HG03469 (cell line): ENCODE data around the gene ASIC3.
"Not testable (repeated sequence)": the region's sequence is repeated elsewhere in the genome, so short reads cannot be mapped to it uniquely, and the experiment has no call there.

Source experiments
- ATAC-seq: cut with Tn5 transposase; IDR thresholded peaks from one replicate; pipeline ENCODE4 v1.9.1; 2021; ENCODE audit warnings: mild to moderate bottlenecking, moderate library complexity, moderate number of reproducible peaks; ENCODE audit not compliant: unreplicated experiment

The ASIC3 gene

DNA sequence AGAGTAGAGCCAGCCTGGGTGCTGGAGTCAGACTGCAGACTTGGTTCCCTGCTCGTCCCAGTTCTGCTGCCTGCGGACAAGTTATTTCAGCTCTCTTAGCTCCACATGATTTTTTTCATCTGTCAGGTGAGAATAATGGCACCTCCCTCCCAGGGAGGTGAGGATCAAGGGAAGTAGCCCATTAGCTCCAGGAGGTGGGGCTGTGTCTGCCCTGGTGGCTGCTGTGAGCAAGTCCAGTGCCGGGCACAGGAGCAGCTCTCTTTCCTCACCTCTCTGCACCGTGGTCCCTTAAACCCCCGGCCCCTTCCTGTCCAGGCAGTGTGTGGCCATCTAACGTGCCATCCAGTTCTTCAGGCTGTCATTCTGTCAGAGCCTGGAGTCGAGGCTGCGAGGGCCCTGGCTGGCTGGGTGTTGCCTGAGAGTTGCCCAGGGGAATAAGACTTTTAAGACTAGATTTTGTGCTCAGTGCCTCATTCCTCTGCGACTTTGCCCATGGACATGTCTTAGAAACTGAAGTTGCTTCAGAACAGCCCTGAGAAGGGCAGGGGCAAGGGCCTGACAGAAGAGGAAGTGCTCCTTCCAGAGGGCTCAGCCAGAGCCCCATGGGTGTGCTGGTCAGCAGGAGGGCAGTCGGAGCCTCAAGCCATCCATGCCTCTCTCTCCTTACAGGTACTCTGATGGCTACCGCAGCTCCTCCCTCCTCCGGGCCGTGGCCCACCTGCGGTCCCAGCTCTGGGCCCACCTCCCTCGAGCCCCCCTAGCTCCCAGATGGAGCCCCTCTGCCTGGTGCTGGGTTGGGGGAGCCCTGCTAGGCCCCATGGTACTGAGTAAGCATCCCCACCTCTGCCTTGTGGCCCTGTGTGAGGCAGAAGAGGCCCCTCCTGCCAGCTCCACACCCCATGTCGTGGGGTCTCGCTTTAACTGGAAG, 15.1 kb upstream of the ASIC3 start:
- ATAC-seq = no peak

DNA sequence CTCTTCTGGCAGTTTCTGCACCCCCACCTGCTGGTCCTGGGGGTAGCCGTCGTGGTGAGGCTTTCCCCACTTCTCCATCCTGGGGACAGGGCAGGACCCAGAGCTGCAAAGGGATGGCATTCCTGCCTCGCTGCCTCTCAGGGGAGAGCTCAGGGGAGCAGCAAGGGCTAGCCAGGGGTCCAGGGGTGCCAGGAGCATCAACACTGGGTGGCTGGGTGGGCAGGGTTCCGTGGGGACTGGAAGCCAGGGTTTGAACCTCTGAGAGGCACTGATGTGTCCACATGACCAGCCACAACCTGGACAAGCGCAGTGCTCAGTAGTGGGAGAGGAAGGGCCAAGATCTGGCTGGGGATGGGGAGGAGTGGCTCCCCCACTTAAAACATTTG, 14.5 kb upstream of the ASIC3 start:
- no peak for ATAC-seq

DNA sequence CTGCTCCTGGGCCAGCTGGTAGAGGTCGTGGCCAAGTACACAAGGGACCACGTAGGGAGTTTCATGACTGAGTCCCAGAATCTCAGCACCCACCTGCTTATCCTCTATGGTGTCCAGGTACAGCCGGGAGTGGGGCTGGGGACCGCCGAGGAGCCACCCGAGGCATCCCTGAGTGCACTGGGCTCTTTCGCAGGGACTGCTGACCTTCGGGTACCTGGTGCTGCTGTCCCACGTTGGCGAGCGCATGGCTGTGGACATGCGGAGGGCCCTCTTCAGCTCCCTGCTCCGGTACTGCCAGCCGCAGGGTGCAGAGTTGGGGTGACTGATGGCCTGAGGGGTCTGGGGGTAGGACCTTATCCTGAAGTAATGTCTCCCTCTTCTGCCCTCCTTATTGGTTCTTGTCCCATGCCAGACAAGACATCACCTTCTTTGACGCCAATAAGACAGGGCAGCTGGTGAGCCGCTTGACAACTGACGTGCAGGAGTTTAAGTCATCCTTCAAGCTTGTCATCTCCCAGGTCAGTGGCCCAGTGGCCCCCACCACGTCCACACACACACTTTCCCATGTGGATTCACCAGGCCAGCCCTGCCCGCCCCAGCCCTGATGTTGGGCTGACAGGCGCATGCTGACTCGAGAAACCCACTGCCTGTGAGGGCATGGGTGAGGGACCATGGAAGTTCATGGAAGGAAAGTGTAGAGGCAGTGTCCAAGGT, 13.9 kb upstream of the ASIC3 start:
- ATAC-seq = no peak

DNA sequence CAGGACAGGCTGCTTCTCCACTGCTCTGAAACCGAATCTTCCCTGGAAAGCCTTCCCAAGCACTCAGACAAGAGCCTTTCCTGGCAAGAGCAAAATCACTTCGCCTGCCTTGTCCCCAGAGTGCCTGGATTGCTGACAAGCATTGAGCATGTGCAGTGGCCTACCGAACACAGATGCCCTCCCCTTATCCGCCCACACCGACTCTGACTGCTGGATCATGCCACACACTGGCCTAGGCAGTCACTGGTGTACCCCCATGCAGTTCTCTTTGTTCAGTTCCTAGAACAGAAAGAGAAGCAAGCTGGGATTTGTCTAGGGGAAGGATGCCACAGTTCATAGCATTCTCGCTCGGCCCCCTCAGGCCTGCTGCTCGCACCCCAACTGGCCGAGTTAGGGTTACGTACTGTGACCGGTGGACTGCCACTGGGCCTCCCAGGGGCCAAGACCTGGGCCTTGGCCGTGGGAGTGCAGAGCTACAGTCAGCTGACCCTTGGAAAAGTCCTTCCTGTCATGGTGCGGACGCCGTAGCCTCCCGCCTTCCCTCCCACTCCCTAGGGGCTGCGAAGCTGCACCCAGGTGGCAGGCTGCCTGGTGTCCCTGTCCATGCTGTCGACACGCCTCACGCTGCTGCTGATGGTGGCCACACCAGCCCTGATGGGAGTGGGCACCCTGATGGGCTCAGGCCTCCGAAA, 13.2 kb upstream of the ASIC3 start:
- no peak for ATAC-seq

DNA sequence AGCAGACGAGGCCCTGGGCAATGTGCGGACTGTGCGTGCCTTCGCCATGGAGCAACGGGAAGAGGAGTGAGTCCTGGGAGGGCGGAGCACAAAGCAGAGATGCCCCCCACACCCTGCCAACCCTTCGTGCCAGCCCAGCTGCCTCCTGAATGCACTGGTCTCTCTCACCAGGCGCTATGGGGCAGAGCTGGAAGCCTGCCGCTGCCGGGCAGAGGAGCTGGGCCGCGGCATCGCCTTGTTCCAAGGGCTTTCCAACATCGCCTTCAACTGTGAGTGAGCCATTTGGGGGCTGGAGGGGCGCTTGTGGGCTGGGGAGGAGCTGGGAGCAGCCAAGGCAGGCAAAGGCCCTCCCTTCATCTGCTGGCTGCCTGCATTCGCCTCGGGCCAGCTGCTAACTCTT, 12.4 kb upstream of the ASIC3 start:
- ATAC-seq = no peak

DNA sequence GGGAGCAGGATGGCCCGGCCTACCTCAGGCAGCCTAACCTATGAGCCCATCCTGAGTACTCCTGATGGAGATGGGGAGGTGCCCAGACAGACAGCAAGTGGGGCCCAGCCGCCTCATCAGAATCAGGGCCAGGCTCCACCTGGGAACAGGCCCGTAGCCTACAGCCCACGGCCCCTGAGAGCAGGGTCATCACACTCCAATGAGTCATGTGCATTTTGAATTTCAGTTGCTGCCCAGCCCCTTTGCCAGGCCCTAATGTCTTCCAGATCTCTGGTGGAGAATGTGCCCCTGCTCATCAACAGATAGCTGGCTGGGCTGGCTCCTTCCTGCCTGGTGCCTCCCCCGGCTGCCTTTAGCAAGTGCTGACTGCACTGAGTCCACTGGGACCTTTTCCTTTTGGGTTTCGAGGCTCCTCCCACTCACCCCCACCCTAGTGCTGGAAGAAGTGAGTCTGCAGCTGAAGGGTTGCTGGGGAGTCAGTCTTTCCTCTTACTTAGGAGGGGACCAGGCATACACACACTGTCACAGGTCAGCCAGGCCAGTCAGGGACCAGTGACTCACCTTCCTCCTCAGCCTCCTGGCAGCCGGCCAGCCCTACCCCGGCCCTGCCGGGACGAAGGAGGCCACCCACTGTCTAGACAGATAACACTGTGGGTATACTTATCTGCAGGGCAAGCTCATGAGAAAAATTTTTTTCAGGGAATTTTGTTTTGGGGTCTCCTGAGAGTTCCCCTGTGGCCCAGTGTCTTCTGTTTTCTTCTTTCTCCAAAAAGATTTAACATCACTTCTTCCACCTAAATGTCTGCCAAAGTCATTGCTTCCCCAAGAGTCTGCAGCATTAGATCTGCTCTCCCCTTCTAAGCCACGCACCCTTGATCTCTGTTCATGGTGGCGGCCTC, 9.1 kb upstream of the ASIC3 start:
- no peak for ATAC-seq

DNA sequence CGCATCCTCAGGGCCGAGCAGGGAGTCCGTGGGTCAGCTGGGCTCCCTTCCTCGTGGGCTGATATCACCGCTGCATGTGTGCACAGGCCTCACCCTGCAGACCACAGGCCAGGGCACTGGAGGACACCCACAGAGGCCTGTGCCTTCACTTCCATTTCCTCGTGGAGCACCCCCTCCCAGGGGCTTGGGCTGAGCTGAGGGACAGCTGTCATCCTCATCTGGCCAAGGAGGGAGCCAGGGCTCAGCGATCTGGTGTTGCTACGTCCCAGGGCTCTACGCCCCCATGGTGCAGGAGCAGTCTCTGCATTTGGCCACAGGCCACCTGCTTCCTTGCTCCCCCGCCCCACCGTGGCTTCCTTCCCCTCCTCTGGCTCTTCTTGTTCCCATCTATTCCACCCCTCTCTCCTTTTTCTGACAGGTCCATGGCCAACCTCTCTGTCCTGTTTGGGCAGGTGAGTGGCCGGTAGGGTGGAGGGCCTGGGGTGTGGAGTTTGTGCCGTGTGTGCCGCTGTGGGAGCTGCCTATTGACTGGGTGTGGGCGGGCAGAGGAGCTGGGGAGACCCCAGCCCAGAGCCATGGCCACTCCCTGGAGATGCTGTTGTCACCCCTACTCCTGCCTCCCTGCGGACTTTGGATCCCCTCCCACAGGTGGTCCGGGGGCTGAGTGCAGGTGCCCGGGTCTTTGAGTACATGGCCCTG, 8.3 kb upstream of the ASIC3 start:
- ATAC-seq = no peak

DNA sequence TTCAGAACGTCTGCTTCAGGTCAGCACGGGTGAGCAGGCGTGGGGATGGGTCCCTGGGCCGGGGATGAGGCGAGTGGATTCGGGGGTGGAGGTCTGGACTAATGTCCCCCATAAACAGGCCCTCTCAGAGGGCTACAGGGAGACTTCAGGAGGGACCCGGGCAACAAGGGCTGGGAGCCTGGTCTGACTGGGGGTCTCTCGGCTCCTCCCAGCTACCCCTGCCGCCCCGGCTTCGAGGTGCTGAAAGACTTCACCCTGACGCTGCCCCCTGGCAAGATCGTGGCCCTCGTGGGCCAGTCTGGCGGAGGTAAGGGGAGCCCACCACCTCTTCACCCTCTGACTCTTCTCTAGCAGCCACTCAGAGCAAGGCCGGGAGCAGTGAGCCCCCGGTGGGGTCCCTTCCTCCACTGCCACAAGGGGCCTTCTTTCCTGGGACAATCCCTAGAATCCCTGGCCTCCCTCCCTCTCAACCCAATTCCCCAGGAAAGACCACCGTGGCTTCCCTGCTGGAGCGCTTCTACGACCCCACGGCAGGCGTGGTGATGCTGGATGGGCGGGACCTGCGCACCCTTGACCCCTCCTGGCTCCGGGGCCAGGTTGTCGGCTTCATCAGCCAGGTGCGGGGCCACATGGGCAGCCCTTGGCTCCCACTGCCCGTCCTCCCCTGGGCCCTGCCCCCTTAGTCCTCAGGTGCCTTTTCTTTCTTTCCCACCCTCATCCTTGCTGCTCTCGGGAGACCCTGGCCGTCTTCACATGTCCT, 7.5 kb upstream of the ASIC3 start:
- no peak for ATAC-seq

DNA sequence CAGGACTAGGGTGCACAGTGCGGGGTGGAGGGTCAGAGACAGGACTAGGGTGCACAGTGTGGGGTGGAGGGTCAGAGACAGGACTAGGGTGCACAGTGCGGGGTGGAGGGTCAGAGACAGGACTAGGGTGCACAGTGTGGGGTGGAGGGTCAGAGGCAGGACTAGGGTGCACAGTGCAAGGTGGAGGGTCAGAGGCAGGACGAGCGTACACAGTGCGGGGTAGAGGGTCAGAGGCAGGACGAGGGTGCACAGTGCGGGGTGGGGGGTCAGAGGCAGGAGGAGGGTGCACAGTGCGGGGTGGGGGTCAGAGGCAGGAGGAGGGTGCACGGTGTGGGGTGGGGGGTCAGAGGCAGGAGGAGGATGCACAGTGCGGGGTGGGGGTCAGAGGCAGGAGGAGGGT, 4.9 kb upstream of the ASIC3 start:
- not testable (repeated sequence) for ATAC-seq

DNA sequence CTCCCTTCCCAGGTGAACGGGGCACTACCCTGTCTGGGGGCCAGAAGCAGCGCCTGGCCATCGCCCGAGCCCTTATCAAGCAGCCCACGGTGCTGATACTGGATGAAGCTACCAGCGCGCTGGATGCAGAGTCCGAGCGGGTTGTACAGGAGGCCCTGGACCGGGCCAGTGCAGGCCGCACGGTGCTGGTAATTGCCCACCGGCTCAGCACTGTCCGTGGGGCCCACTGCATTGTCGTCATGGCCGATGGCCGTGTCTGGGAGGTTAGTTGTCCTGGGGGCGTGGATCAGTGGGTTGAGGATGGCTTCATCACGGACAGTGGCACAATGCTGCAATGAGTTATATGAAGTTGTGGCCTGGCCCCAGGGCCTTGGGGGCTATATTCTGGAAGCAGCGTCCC, 4.4 kb upstream of the ASIC3 start:
- ATAC-seq = no peak

DNA sequence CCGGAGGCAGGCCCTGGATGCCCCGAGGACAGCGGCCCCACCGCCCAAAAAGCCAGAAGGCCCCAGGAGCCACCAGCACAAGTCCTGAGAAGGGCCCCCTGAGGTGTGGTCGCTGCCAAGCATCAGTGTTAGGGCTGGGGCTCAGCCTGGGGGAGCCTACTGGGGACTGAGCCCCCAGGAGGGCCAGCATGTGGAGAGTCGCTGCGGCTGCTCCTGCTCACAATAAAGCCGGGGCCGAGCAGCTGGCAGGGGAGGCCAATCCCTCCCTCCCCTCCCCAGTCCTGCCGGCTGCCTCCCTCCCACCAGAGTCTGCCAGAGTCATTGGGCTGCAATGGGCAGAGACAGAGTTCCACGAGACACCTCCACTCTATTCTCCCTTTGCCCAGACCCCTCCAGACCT, 3.1 kb upstream of the ASIC3 start:
- ATAC-seq = no peak

DNA sequence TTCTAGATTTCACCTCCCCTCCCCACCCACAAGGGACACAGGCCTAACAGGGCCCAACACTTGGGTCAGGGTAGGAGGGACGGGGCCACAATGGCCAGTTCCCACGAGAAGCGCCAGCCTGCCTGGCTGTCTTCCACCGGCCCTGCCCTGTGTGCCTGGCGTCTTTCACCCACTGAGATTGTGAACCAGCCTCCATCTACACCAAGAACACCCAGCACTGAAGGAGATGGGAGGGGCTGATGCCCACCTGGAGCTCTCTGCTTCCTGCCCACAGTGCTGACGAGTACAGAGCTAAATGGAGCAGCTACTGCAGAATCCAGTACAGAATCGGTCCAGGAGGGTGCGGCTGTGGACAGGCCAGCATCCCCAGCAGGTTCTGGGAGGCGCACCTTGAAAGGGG, 2.4 kb upstream of the ASIC3 start:
- ATAC-seq = no peak

DNA sequence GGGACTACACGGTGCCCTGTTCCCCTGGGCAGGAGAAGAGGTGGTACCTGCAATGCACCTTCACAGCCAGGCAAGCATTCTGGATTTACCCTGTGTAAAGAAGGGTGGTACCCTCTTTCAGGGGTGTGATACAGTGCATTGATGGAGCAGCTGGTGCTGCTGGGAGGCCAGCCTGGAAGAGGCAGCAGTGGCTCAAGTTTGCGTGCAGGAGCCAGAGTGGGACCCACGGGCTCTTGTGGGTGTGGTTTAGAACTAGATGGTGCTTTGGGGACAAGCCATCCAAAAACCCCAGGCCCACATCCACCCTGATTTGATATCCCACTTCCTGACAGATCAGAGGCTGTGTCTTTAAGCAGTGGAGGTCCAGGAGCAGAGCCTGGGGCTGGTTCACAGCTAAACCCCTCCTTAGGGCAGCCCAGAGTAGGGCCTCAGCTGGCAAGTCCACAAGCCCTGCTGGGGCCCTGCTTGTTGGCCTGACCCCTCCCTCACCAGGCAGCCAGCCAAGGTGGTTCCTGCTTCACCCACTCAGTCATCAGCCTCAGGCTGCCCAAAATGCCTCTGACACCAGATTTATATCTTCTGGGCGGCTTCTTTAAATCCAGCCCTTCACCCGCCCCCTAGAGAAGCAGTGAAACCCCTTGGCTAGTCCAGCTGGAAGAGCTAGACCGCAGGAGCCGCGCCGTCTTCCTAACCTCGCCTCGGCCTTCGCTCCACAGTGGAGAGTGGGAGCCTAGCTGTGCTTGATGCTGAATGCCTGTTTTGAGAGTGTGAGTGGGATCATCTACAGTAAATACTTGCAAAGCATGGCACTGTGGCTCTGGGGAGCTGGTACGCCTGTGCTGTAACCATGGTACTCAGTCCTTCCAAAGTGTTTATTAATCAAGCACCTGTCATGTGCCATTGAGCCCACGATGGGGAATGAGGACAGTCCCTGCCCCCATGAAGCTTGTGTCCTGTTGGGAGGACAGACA, 1.4 kb upstream of the ASIC3 start:
- ATAC-seq = no peak

DNA sequence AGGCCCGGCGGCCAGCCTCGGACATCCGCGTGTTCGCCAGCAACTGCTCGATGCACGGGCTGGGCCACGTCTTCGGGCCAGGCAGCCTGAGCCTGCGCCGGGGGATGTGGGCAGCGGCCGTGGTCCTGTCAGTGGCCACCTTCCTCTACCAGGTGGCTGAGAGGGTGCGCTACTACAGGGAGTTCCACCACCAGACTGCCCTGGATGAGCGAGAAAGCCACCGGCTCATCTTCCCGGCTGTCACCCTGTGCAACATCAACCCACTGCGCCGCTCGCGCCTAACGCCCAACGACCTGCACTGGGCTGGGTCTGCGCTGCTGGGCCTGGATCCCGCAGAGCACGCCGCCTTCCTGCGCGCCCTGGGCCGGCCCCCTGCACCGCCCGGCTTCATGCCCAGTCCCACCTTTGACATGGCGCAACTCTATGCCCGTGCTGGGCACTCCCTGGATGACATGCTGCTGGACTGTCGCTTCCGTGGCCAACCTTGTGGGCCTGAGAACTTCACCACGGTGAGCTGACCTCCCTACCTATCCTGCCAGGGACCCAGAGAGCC, 656 bp downstream of the ASIC3 start:
- no peak for ATAC-seq

DNA sequence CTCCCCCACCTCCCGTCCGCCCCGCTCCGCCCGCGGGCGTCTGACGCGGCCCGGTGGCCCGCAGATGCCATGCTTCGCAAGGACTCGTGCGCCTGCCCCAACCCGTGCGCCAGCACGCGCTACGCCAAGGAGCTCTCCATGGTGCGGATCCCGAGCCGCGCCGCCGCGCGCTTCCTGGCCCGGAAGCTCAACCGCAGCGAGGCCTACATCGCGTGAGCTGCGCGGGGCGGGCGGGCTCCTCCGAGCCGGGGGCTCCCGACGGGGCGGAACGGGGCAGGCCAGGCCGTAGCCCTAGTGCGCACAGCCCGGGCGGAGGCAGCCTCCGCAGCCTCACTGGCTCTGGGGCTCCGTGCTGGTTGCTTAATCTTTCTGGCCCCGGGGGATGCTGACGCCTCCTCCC, 2.8 kb downstream of the ASIC3 start:
- ATAC-seq = no peak

DNA sequence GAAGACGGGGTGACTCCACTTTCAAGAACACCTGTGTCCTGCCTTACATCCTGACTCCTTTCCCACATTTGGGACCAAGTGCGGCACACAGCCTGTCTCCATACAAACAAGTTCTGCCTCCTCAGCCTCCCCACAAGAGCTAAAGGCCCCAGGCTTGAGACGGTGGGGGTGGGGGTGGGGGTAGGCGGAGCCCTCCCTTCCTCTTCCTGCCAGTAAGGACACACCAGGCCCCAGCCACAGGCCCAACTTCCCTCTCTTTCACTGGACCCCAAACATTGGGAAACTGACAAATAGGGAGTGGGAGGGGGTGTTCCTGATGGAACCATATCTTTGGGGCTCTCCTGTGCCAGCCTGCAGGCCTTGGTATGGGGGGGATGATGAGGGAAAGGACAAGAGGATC, 4.8 kb downstream of the ASIC3 start:
- no peak for ATAC-seq

DNA sequence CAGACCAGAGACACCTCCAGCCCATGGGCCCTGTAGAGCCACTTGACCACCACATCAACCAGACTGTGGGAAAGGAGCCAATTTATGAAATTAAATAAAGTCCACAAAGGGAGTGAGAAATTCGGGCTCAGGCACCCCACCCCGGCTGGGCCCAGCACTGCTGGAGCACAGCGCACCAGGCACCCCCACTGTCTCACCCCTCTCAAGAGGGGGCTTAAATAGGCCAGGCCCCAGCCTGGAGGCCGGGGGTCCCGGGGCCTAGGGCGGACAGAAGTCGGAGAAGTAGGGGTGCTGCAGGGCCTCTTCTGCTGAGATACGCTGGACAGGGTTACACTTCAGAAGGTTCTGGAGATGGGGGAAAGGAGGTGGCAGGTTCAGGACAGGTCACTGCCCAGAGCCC, 5.4 kb downstream of the ASIC3 start:
- ATAC-seq = no peak

DNA sequence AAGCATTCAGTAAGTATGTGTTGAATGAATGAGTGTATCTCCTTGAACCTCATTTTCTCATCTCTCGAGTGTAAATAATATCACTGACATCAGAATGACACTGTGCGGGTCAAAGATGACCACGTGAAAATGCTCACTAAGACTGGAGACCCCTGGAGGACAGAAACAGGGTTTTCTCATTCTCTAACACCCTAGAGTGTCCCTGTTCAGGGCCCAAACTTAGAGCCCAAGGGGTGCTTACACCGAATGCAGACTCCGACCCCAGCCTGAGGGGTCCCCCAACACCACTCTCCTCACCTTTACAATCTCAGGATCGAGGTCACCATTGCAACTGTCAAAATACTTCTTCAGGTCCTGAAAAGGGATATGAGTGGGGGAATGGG, 7.9 kb downstream of the ASIC3 start:
- ATAC-seq = no peak
